ENCODE measurements around the gene LRRC31.

The LRRC31 gene

DNA sequence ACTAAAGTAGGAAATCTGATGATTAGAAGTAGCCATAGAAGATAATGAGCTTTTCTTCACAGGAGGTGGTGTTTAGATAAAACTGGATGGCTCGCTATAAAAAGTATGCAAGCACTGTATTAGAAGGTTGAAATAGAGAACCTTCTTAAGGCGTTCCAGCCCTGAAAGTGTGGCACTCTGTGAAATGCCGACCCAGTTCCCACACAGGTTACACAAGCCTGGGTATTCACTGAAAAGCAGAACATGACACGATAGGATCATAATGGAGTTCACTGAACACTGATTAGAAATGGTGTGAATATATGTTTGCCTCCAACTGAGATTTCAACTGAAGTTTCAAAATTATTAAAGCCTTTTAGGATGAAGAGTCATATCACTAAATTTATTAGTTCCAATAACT lies 42.0 kb downstream of the LRRC31 start (continued):
- TF ChIP-seq, protein P1, sequence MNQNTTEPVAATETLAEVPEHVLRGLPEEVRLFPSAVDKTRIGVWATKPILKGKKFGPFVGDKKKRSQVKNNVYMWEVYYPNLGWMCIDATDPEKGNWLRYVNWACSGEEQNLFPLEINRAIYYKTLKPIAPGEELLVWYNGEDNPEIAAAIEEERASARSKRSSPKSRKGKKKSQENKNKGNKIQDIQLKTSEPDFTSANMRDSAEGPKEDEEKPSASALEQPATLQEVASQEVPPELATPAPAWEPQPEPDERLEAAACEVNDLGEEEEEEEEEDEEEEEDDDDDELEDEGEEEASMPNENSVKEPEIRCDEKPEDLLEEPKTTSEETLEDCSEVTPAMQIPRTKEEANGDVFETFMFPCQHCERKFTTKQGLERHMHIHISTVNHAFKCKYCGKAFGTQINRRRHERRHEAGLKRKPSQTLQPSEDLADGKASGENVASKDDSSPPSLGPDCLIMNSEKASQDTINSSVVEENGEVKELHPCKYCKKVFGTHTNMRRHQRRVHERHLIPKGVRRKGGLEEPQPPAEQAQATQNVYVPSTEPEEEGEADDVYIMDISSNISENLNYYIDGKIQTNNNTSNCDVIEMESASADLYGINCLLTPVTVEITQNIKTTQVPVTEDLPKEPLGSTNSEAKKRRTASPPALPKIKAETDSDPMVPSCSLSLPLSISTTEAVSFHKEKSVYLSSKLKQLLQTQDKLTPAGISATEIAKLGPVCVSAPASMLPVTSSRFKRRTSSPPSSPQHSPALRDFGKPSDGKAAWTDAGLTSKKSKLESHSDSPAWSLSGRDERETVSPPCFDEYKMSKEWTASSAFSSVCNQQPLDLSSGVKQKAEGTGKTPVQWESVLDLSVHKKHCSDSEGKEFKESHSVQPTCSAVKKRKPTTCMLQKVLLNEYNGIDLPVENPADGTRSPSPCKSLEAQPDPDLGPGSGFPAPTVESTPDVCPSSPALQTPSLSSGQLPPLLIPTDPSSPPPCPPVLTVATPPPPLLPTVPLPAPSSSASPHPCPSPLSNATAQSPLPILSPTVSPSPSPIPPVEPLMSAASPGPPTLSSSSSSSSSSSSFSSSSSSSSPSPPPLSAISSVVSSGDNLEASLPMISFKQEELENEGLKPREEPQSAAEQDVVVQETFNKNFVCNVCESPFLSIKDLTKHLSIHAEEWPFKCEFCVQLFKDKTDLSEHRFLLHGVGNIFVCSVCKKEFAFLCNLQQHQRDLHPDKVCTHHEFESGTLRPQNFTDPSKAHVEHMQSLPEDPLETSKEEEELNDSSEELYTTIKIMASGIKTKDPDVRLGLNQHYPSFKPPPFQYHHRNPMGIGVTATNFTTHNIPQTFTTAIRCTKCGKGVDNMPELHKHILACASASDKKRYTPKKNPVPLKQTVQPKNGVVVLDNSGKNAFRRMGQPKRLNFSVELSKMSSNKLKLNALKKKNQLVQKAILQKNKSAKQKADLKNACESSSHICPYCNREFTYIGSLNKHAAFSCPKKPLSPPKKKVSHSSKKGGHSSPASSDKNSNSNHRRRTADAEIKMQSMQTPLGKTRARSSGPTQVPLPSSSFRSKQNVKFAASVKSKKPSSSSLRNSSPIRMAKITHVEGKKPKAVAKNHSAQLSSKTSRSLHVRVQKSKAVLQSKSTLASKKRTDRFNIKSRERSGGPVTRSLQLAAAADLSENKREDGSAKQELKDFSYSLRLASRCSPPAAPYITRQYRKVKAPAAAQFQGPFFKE (tag by site-specific recombination; IDR thresholded peaks at IDR 0.05; ENCODE audit: borderline replicate concordance): no peak
- TF ChIP-seq, protein P2, sequence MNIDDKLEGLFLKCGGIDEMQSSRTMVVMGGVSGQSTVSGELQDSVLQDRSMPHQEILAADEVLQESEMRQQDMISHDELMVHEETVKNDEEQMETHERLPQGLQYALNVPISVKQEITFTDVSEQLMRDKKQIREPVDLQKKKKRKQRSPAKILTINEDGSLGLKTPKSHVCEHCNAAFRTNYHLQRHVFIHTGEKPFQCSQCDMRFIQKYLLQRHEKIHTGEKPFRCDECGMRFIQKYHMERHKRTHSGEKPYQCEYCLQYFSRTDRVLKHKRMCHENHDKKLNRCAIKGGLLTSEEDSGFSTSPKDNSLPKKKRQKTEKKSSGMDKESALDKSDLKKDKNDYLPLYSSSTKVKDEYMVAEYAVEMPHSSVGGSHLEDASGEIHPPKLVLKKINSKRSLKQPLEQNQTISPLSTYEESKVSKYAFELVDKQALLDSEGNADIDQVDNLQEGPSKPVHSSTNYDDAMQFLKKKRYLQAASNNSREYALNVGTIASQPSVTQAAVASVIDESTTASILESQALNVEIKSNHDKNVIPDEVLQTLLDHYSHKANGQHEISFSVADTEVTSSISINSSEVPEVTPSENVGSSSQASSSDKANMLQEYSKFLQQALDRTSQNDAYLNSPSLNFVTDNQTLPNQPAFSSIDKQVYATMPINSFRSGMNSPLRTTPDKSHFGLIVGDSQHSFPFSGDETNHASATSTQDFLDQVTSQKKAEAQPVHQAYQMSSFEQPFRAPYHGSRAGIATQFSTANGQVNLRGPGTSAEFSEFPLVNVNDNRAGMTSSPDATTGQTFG (tag by site-specific recombination; IDR thresholded peaks at IDR 0.05; ENCODE audit: borderline replicate concordance): no peak
- TF ChIP-seq ZNF350 (tag by site-specific recombination; IDR thresholded peaks at IDR 0.05) (no peak), MYNN (tag by site-specific recombination; IDR thresholded peaks at IDR 0.05; ENCODE audit: borderline replicate concordance) (no peak), ZNF624 (tag by site-specific recombination; IDR thresholded peaks at IDR 0.05) (no peak), MEIS1 (CRISPR knock-in tag; IDR thresholded peaks at IDR 0.05; ENCODE audit: borderline replicate concordance) (no peak), ZBTB48 (tag by site-specific recombination; IDR thresholded peaks at IDR 0.05) (no peak)
- TF ChIP-seq, protein P3, sequence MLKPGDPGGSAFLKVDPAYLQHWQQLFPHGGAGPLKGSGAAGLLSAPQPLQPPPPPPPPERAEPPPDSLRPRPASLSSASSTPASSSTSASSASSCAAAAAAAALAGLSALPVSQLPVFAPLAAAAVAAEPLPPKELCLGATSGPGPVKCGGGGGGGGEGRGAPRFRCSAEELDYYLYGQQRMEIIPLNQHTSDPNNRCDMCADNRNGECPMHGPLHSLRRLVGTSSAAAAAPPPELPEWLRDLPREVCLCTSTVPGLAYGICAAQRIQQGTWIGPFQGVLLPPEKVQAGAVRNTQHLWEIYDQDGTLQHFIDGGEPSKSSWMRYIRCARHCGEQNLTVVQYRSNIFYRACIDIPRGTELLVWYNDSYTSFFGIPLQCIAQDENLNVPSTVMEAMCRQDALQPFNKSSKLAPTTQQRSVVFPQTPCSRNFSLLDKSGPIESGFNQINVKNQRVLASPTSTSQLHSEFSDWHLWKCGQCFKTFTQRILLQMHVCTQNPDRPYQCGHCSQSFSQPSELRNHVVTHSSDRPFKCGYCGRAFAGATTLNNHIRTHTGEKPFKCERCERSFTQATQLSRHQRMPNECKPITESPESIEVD (tag by site-specific recombination; IDR thresholded peaks at IDR 0.05): no peak
- TF ChIP-seq, protein P4, sequence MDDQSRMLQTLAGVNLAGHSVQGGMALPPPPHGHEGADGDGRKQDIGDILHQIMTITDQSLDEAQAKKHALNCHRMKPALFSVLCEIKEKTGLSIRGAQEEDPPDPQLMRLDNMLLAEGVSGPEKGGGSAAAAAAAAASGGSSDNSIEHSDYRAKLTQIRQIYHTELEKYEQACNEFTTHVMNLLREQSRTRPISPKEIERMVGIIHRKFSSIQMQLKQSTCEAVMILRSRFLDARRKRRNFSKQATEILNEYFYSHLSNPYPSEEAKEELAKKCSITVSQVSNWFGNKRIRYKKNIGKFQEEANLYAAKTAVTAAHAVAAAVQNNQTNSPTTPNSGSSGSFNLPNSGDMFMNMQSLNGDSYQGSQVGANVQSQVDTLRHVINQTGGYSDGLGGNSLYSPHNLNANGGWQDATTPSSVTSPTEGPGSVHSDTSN (CRISPR knock-in tag; IDR thresholded peaks at IDR 0.05): no peak

DNA sequence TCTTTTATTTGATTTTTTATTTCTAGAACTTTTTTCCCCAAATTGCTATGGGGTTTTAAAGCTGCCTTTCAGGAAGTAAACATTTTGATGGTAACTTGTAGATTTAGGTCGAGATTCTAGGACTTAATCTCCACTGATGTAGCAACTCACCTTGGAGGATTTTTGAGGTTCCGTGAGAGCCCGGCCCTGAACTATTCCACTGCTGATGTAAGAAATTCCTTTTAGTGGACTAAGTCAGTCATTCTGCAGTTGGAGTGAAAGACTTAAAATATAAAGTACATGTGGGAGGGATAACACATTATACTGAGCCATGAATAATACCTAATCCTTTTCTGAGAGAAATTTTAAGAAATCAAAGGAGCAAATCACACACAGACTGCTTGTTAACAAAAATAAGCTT lies 44.4 kb downstream of the LRRC31 start:
- CTCF ChIA-PET: interaction anchor here (0.6 to 1.0 kb wide), 2 partner anchors 146 to 223 kb away, joined by 3 to 4 read pairs; no protein-coding TSS in a partner anchor
- no peaks in the 10 kb centered on the region for H3K4me1 ChIP-seq (ENCODE audit: control insufficient read depth, insufficient read depth, low read length)
- no peaks in the 10 kb centered on the region for H3K9me3 ChIP-seq (ENCODE audit: control insufficient read depth, insufficient read depth, low read depth, low read length)
- POLR2A ChIA-PET: interaction anchor here (1.8 kb wide), 1 partner anchor 14 kb away, joined by 4 read pairs; no protein-coding TSS in a partner anchor
- no peak overlapping the region for H3K4me3 ChIP-seq (ENCODE audit: low read depth, low read length)
- no peak overlapping the region for H3K27ac ChIP-seq (ENCODE audit: extremely low read depth, low read depth, low read length)
- TF ChIP-seq ZNF23 (tag by site-specific recombination; IDR thresholded peaks at IDR 0.05; ENCODE audit: borderline replicate concordance) (no peak), FEZF1 (tag by site-specific recombination; IDR thresholded peaks at IDR 0.05) (no peak), ZNF2 (tag by site-specific recombination; IDR thresholded peaks at IDR 0.05) (no peak), ZSCAN23 (tag by site-specific recombination; IDR thresholded peaks at IDR 0.05) (no peak)
- no peaks in the 10 kb centered on the region for H3K36me3 ChIP-seq (ENCODE audit: control insufficient read depth in 2 of 2, insufficient read depth in 1 of 2, low read length in 2 of 2)
